Activated CD4-positive, alpha-beta T cell treated with anti-CD3 and anti-CD28 coated beads, Interleukin-2, amount 50 U/mL, for 16 hours (primary cell): ENCODE results near the gene BIN1.

Experiments
- DNase-seq: peaks from one replicate; pipeline ENCODE4 v3.0.0-alpha.2; 2020

The BIN1 gene

DNA sequence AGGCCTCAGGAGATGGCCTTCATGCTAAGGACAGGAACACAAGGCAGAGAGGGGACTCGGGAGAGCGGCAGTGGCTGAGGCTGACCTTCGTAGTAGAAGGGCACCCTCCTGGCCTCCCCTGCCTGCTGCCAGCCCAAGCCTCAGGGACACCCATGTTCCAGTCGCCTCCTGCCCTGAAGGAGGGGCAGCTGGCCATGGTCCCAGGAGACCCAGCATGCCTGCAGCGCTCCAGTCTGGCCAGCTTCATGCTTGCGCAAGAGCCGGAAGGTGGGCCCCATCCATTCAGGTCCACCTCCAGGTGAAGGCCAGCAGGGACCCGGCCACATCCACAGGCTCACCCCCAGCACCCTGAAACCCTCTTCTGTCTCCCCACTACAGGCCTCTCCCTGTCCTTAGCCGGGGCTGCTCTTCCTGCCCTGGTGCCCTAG, 35.0 kb downstream of the BIN1 start:
- no peak for DNase-seq

DNA sequence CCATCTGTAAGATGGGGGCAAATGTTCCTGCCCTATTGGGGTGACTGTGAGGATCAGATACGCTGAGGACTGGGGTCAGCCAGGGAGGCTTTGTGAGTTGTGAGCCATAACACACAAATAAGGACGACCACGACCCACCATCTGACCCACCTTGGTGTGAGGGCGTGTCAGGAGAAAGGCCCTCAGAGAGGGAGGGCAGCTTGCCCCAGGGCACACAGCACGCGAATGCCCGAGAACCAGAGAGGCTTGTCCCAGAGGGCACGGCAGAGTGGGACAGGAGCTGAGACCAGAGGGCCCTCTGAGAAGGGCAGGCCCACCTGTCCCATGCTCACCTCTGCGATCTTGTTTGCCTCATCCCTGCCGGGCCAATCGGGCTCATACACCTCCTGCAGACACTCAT, 36.7 kb downstream of the BIN1 start:
- no peak for DNase-seq

DNA sequence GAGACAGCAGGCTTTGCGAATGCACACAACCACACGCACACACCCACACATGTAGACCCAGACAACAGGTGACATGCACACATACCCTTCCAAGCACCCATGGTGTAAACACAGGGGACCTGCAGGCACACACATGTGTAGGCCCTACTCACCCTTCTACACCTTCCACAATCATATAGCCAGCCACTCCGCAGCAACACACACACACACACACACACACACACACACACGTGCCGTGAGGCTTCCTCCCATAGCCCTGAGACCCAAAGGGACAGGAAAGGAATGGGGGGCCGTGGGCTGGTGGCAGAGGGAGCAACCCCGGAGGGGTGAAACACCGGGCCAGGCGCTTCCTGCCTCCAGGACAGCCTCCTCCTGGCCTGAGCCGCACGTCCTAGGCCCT, 37.4 kb downstream of the BIN1 start:
- DNase-seq, result no peak

- no peak for DNase-seq
Measured at GRCh38 chr2:127069003-127069402, 38.0 kb downstream of the BIN1 start.

GRCh38 chr2:127068351-127068741, 38.6 kb downstream of the BIN1 start:
- DNase-seq, result no peak

- DNase-seq, result peak; percentile 77
Measured at GRCh38 chr2:127067620-127068350, 39.2 kb downstream of the BIN1 start.

GRCh38 chr2:127066942-127067341, 40.0 kb downstream of the BIN1 start:
- DNase-seq, result no peak

GRCh38 chr2:127065940-127066318, 41.0 kb downstream of the BIN1 start:
- DNase-seq, result no peak

GRCh38 chr2:127065299-127065939, 41.5 kb downstream of the BIN1 start:
- DNase-seq, result no peak

DNA sequence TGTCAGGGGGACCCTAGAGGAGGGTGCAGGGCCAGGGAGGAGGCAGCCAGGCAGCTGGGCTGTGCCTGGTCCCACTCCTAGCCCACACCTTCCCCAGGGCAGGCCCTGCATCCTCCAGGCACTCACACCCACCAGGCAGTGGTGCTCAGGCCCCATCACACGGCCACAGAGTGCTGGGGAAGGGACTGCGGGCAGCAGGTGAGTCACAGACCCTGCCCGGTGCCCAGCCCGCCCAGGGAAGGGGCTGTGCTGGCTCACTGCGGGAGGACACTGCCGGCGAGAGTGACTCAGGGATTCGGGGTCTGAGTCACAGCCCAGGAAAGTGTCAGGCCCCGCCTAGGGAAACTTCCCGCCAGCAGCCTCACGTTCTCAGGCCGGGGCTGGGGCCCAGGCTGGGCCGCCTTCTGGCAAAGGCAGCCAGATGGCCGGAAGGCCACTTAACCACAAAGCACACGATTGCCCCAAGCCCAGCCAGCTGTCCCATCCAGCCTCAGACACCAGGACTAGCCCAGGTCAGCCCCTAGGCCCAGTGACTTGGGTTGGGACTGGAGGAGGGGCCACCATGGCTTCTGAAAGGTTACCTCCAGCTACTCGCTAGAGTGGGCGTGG, 42.2 kb downstream of the BIN1 start:
- peak; percentile 92 for DNase-seq

GRCh38 chr2:127063701-127064590, 43.0 kb downstream of the BIN1 start:
- no peak for DNase-seq

DNA sequence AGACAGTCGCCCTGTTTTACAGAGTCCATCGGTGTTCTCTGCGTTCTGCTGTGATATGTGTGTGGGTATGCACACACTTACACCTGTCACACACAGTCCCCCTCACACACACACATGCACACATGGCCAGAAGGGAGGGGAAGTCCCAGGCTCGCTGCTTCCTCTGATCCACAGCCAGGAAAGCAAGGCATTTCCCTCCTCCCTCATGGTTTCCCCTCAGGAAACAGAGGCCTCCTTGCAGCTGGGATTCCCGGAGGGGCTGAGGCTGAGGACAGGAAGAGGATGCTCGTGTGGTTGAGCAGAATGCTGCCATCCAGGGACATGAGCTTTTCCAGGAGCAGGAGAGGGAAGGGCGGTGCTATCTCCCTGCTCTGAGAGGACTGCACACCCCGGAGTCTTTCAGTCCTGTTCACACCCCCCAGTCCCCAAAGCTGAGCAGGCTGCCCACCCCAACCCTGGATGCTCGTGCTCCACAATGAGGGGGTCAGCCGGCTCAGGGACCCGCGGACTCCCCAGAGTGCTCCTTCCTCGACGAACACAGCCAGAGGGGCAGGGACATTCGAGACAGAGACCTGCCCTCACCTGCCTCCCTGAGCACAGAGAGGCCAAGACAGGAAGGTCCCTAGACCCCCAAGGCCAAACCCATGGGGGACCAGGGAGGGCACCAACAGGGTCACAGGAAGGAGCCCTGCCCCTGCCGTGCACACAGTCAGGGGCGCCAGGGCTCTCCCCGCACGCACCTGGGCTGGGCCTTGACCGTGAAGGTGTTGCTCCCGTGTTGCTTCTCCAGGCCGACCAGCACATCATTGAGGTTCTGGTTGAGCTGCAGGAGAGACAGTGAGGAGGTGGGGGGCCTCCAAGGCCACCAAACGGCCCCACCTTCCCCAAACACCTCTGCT, 45.3 kb downstream of the BIN1 start:
- DNase-seq, result no peak

DNA sequence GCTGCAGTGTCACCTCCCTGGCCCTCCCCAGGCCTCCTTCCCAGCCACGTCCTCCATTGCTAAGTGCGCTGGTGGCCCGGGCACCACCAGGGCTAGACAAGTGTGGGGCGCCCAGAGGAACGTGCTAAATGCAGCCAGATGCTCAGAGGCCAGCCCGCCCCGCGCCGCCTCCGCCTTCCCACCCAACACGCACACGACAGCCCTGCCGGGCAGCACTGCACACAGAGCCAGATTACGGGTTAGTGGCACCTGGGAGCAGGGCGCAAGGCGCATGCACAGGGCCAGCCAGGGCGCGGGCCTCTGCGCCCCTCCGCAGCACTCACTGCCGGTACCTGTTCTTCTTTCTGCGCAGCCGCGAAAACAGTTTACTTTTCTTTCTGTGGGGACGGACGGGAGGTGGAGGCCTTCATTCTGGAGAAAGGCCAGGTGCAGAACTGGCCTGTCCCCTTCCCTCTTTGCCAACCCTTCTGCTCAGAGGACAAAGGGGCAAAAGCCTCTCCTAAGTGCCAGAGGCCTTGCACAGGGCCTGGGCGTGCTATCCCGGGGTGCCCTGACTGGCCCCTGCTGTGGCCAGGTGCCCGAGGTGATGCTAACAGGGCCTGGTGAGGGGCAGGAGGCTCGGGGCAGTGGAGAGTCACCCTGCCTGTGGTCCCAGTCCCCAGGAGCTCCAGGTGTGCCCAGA, 46.5 kb downstream of the BIN1 start:
- no peak for DNase-seq

GRCh38 chr2:127059559-127059958, 47.4 kb downstream of the BIN1 start:
- DNase-seq, result no peak

DNA sequence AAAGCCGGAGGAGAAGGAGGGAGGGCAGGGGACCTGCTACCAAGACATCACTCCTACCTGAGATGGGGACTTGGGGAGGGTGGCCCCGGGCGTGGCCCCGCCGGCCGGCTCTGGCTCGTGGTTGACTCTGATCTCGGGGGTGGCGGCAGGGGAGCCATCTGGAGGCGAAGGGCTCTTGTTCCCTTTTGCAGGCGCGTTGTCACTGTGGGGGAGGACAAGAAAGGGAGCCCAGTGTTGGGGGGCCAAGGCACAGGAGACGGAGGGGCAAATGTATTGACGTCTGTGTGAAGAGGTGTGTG, 48.1 kb downstream of the BIN1 start:
- DNase-seq, result no peak

- no peak for DNase-seq
Measured at GRCh38 chr2:127058246-127058953, 48.6 kb downstream of the BIN1 start.

GRCh38 chr2:127057371-127058245, 49.3 kb downstream of the BIN1 start:
- no peak for DNase-seq

DNA sequence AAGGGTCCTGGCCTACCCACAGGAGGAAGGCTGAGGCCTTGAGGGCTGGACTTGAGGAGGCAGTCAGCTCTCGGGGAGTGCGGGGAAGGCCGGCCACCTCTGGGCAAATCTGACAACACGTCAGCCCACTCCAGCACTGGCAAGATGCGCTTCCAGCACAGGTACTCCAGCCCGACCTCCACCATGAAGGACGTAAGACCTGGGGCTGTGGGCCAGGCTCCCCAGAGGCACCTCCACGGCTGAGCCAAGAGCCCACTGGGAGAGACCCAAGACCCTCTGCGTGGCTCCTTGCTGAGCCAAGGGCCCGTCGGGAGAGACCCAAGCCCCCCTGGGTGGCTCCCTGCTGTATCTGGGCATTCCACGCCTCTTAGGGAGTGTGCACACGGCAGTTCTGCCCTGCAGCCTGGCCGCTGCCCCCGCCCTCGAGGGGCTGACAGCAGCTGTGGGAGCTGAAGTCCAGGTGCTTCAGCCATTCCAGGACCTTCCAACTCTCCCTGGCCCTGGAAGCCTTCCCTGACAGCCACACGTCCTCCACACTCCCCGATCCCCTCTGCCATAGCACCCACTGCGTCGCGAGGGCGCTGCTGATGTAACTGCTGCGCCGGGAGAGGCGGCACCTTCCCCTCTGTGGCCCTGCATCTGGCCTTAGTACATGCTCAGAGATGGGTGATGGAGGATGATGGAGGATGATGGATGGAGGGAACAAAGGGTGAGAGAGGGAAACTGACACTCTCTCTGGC, 50.2 kb downstream of the BIN1 start:
- DNase-seq, result no peak

GRCh38 chr2:127056086-127056485, 50.9 kb downstream of the BIN1 start:
- DNase-seq, result no peak

GRCh38 chr2:127055786-127056076, 51.2 kb downstream of the BIN1 start:
- no peak for DNase-seq
